Esophagus mucosa (tissue), 1 donor: ENCODE data around the gene TPO. TPM values are rescaled to one million over a fixed set of nuclear protein-coding genes. Genes with fewer than 3 reads are reported as not detected.

Experiments
- ATAC-seq: fragments of 200-7000 bp; cut with Tn5 transposase; one replicate; pipeline ENCODE4 v1.9.1; 2020
- total RNA-seq: library from RNA; stranded (reverse); gene quantifications from one replicate; pipeline ENCODE4 v1.2.4, GENCODE V29; 2023
- donor health status: DM: yes; HTN: yes; CAD: no.

TPO gene
- total RNA-seq, 1 donor from 2014 or later: 1.2 TPM

GRCh38 chr2:1451422-1451821 is 38.2 kb downstream of the TPO start:
- no peak for ATAC-seq

DNA sequence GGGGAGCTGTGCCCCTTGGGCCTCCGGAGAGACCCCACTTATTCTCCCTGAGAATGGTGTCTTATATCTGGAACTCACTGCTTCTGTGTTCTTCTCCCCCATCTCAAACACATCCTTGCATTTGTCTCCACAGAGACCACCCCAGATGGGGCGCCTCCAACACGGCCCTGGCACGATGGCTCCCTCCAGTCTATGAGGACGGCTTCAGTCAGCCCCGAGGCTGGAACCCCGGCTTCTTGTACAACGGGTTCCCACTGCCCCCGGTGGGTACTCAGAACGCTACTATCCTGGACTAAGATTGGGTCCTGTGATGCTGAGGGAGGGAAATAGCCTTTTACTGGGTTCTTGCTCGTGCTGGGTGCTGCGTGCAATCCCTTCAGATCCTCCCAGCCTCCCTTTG is 40.3 kb downstream of the TPO start:
- ATAC-seq: no peak

- no peak for ATAC-seq
Observed at GRCh38 chr2:1454346-1454745, 41.1 kb downstream of the TPO start.

- ATAC-seq: peak; percentile 90
Observed at GRCh38 chr2:1455466-1455865, 42.2 kb downstream of the TPO start.

DNA sequence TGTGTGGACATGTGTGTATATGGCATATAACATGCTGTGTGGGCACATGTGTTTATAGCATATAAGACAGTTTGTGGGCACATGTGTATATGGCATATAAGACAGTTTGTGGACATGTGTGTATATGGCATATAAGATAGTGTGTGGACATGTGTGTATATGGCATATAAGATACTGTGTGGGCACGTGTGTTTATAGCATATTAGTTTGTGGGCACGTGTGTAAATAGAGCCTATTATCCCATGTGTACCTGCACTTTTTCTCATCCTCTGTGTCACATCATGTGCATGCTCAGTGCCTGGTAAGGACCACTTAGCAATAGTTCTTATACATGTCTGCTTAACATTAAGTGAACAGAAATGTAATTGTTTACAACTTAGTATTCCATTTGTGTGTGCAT is 45.2 kb downstream of the TPO start:
- no peak for ATAC-seq

GRCh38 chr2:1459727-1460126 is 46.5 kb downstream of the TPO start:
- ATAC-seq: no peak

- ATAC-seq: no peak
Observed at GRCh38 chr2:1460851-1461418, 47.7 kb downstream of the TPO start.

DNA sequence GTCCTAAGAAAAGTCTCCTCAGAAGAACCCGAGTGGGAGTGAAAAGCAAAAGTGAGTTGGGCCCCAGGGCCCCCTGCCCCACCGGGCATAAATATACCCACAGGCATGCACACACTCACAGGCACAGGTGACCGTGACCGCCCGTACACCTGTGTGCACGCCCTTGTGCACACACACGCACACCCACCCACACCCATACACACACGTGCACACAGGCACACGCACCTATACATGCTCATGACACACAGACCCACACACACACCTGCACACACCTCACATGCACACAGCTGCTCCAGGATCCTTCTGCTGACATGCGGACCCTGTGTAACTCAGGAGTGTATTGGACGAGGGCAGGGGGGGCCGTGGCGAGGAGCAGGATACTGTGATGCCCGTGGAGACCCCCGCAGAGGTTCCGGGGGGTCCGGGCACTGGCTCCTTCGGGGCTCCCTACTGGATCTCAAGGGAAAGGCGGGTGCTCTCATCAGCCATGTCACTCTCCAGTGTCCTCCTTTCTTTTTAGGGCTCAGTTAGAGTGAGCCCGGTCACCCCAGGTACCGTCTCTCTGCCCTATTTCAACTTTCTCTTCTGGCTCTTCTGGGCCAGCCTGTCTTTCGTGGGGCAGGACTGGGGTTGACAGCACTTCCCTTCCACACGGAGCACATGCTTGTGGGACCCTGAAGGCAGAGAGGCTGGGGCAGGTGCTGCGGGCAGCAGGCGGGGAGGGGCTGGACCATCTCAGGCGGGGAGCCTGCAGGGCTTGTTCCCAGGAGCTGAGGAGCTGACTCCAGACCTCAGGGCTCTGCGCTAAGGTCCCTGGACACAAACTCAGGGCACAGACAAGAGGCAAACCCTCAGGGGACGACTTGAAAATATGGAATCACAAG is 48.5 kb downstream of the TPO start:
- ATAC-seq: no peak

GRCh38 chr2:1462994-1463393 is 49.7 kb downstream of the TPO start:
- ATAC-seq: no peak

DNA sequence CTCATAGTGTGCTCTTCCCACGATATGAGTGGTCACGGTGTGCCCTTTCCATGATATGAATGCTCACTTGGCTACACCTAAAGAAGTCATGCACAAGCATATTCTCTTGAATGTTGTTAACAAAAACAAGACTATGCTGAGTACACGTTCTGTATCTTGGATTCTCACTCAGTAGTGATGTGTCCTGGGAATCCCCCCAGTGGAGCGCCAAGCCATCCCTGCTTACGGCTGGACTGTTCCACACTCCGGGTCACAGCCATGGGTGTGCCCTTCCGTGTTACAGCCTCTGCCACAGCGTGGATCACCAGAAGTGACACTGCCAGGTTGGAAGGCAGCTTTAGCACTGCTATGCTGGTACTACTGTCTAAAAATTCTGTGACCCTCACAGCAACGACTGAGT is 59.1 kb downstream of the TPO start:
- no peak for ATAC-seq

DNA sequence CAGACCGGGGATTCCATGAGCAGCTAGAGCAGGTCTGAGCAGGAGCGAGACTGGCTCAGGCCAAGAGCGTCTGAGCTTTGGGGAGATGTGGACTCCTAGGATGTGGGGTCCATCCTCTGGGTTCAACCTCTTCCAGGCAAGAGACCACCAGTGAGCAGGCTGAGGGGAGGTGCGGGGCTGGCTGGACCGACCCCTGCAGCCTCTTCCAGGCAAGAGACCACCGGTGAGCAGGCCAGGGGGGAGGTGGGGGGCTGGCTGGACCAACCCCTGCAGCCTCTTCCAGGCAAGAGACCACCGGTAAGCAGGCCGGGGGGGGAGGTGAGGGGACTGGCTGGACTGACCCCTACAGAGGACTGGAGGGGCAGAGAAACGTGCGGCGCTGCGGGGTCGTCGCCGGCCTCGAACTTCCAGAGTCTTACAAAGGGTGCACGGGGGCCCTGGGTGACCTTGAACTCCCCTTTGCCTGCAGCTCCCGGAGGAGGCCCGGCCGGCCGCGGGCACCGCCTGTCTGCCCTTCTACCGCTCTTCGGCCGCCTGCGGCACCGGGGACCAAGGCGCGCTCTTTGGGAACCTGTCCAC is 63.4 kb downstream of the TPO start:
- ATAC-seq: no peak

DNA sequence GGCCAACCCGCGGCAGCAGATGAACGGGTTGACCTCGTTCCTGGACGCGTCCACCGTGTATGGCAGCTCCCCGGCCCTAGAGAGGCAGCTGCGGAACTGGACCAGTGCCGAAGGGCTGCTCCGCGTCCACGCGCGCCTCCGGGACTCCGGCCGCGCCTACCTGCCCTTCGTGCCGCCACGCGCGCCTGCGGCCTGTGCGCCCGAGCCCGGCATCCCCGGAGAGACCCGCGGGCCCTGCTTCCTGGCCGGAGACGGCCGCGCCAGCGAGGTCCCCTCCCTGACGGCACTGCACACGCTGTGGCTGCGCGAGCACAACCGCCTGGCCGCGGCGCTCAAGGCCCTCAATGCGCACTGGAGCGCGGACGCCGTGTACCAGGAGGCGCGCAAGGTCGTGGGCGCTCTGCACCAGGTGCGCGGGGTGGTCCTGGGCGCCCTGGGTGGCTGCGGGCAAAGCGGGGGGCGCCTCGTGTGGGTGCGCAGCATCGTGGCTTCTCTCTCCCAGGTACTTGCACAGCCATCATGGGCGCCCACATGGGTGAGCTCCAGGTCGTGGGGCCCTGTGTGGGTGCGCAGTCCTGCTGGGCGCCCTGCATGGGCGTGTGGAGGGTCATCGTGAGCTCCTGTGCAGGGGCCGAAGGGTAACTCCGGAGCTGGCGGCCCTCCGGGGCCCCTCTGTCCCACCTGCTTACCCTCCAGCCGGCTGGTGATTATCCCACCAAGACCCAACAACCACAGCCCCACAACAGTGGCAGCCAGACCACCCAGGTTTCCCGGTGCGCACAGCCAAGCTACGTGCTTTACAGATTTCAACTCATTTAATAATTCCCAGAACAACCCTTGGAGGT is 64.2 kb downstream of the TPO start:
- no peak for ATAC-seq

GRCh38 chr2:1478311-1479305 is 65.3 kb downstream of the TPO start:
- peak; percentile 15 for ATAC-seq

- no peak for ATAC-seq
Observed at GRCh38 chr2:1479346-1479745, 66.1 kb downstream of the TPO start.

GRCh38 chr2:1480671-1481076 is 67.4 kb downstream of the TPO start:
- no peak for ATAC-seq

GRCh38 chr2:1481406-1482252 is 68.4 kb downstream of the TPO start:
- no peak for ATAC-seq

- no peak for ATAC-seq
Observed at GRCh38 chr2:1482253-1482675, 69.0 kb downstream of the TPO start.

- ATAC-seq: no peak
Observed at GRCh38 chr2:1482981-1483380, 69.7 kb downstream of the TPO start.

GRCh38 chr2:1483551-1483950 is 70.3 kb downstream of the TPO start:
- ATAC-seq: no peak

GRCh38 chr2:1484131-1484884 is 71.0 kb downstream of the TPO start:
- ATAC-seq: no peak
